Measurements from ENCODE around the gene THEM5.

- no peak for TF ChIP-seq CTCF (IDR thresholded peaks at IDR 0.05)
- TF ChIP-seq POLR2A (IDR thresholded peaks at IDR 0.05): no peak
These were observed 45.0 kb upstream of the THEM5 start for GRCh38 chr1:151898519-151898991.

All from right lobe of liver (tissue), 4 donors.